HepG2 (cell line): ENCODE results near the gene C6orf136. TPM values are rescaled to one million over a fixed set of nuclear protein-coding genes. Genes with fewer than 3 reads are reported as not detected.

ENCODE experiments used
- CREM ChIP-seq, 2 experiments: sonication (generic) in 1 of 2; formaldehyde crosslinking in 1 of 2; IDR thresholded peaks; 2 replicates each; pipeline versions ENCODE4 v1.4.0 to v1.6.1; 2016 to 2020; ENCODE audit warnings: antibody characterized with exemption in 1 of 2, mild to moderate bottlenecking in 1 of 2, missing genetic modification reagents in 1 of 2
- EED ChIP-seq: sonication (generic); formaldehyde crosslinking; IDR thresholded peaks from 2 replicates; pipeline ENCODE4 v1.5.0; 2020; ENCODE audit warnings: mild to moderate bottlenecking, missing genetic modification reagents
- EZH2 ChIP-seq: conservative IDR thresholded peaks from 2 replicates; pipeline ENCODE4 v1.6.1; 2012; ENCODE audit warnings: mild to moderate bottlenecking, low read depth, low read length, moderate library complexity
- GATA4 ChIP-seq: sonication (generic); IDR thresholded peaks from 2 replicates; pipeline ENCODE4 v1.6.1; 2016; ENCODE audit warnings: antibody characterized with exemption, low read depth, borderline replicate concordance
- HMGA1 ChIP-seq: sonication (generic); formaldehyde crosslinking; conservative IDR thresholded peaks from 2 replicates; pipeline ENCODE4 v1.4.0; 2020; ENCODE audit warnings: missing genetic modification reagents
- HOXA9 ChIP-seq: sonication (generic); formaldehyde crosslinking; IDR thresholded peaks from 2 replicates; pipeline ENCODE4 v1.8.1; 2022; ENCODE audit warnings: missing genetic modification reagents, mild to moderate bottlenecking, moderate library complexity, borderline replicate concordance
- KLF9 ChIP-seq: IDR thresholded peaks from 2 replicates; pipeline ENCODE4 v1.6.1; 2016; ENCODE audit warnings: low read depth
- MAF1 ChIP-seq: sonication (generic); formaldehyde crosslinking; IDR thresholded peaks from 2 replicates; pipeline ENCODE4 v1.5.0; 2020; ENCODE audit warnings: missing genetic modification reagents, borderline replicate concordance
- MAX ChIP-seq: IDR thresholded peaks from 2 replicates; pipeline ENCODE4 v1.6.1; 2012; ENCODE audit warnings: inconsistent platforms
- SIN3B ChIP-seq: fragments of 150-350 bp; IDR thresholded peaks from 2 replicates; pipeline ENCODE4 v1.6.1; 2014; ENCODE audit warnings: low read length
- SNAI1 ChIP-seq: sonication (generic); formaldehyde crosslinking; IDR thresholded peaks from 2 replicates; pipeline ENCODE4 v1.5.0; 2020; ENCODE audit warnings: mild to moderate bottlenecking, missing genetic modification reagents, borderline replicate concordance
- U2AF1 ChIP-seq: fragments of 200-400 bp; formaldehyde crosslinking; optimal IDR thresholded peaks from 2 replicates; pipeline ENCODE3; 2017; ENCODE audit warnings: mild to moderate bottlenecking, low read depth, low read length
- YY1 ChIP-seq: IDR thresholded peaks from 2 replicates; pipeline ENCODE4 v1.6.1; 2011; ENCODE audit warnings: low read length, low read depth, moderate library complexity, mild to moderate bottlenecking; ENCODE audit not compliant: insufficient read depth, insufficient replicate concordance
- ZMAT3 ChIP-seq: sonication (generic); formaldehyde crosslinking; conservative IDR thresholded peaks from 2 replicates; pipeline ENCODE4 v1.7.0; 2021; ENCODE audit warnings: missing genetic modification reagents
- ZNF331 ChIP-seq: sonication (generic); formaldehyde crosslinking; IDR thresholded peaks from 2 replicates; pipeline ENCODE4 v1.4.0; 2020; ENCODE audit warnings: missing genetic modification reagents
- ZNF335 ChIP-seq: sonication (generic); formaldehyde crosslinking; IDR thresholded peaks from 2 replicates; pipeline ENCODE4 v1.4.0; 2020; ENCODE audit warnings: missing genetic modification reagents
- ZNF512B ChIP-seq: sonication (generic); formaldehyde crosslinking; IDR thresholded peaks from 2 replicates; pipeline ENCODE4 v1.5.1; 2020; ENCODE audit warnings: missing genetic modification reagents, mild to moderate bottlenecking, borderline replicate concordance
- ZNF567 ChIP-seq: sonication (generic); formaldehyde crosslinking; IDR thresholded peaks from 2 replicates; pipeline ENCODE4 v1.8.1; 2023; ENCODE audit warnings: mild to moderate bottlenecking, missing genetic modification reagents, borderline replicate concordance
- ZNF674 ChIP-seq: sonication (generic); formaldehyde crosslinking; IDR thresholded peaks from 2 replicates; pipeline ENCODE4 v1.5.0; 2020; ENCODE audit warnings: low read depth, mild to moderate bottlenecking, missing genetic modification reagents
- ZNF788 ChIP-seq: sonication (generic); formaldehyde crosslinking; IDR thresholded peaks from 2 replicates; pipeline ENCODE4 v1.5.0; 2020; ENCODE audit warnings: mild to moderate bottlenecking, missing genetic modification reagents, borderline replicate concordance
- ZNF790 ChIP-seq: sonication (generic); formaldehyde crosslinking; IDR thresholded peaks from 2 replicates; pipeline ENCODE4 v1.8.0; 2022; ENCODE audit warnings: missing genetic modification reagents, mild to moderate bottlenecking, borderline replicate concordance
- polyA plus RNA-seq, 8 experiments: library from polyadenylated mRNA; depleted of rRNA in 3 of 8; stranded (reverse) in 7 of 8; unstranded in 1 of 8; fragments of >200 nt; fragmentation: Illumina TruSeq in 4 of 8; extraction: Trizol in 4 of 8; gene quantifications; 2 replicates each; pipeline versions ENCODE4 v1.2.1 to v1.2.3, GENCODE V29; 2011 to 2016; ENCODE audit warnings: low read depth in 4 of 8, missing spikeins in 1 of 8, mixed read lengths in 1 of 8; ENCODE audit not compliant: insufficient read depth in 1 of 8
- total RNA-seq, 5 experiments: library from RNA; depleted of rRNA; stranded (reverse); fragments of >200 nt; fragmentation: Illumina TruSeq; extraction: Trizol; gene quantifications; 2 replicates each; pipeline ENCODE4 v1.2.3, GENCODE V29; 2016; ENCODE audit warnings: low read depth in 1 of 5
- TF ChIP-seq, protein P1 (sequence below), 2 experiments: sonication (generic) in 1 of 2; formaldehyde crosslinking in 1 of 2; IDR thresholded peaks; 2 replicates each; pipeline versions ENCODE4 v1.5.1 to v1.6.1; 2011 to 2020; ENCODE audit warnings: borderline replicate concordance in 1 of 2, low read depth in 1 of 2, low read length in 1 of 2, mild to moderate bottlenecking in 1 of 2, missing genetic modification reagents in 1 of 2, moderate library complexity in 1 of 2

The C6orf136 gene
- total and polyA plus RNA-seq, 2 of the 13 experiments (the other 11 are each of a cell fraction or from before 2014, with no cell fraction given): 12.0 to 26.2 TPM

DNA sequence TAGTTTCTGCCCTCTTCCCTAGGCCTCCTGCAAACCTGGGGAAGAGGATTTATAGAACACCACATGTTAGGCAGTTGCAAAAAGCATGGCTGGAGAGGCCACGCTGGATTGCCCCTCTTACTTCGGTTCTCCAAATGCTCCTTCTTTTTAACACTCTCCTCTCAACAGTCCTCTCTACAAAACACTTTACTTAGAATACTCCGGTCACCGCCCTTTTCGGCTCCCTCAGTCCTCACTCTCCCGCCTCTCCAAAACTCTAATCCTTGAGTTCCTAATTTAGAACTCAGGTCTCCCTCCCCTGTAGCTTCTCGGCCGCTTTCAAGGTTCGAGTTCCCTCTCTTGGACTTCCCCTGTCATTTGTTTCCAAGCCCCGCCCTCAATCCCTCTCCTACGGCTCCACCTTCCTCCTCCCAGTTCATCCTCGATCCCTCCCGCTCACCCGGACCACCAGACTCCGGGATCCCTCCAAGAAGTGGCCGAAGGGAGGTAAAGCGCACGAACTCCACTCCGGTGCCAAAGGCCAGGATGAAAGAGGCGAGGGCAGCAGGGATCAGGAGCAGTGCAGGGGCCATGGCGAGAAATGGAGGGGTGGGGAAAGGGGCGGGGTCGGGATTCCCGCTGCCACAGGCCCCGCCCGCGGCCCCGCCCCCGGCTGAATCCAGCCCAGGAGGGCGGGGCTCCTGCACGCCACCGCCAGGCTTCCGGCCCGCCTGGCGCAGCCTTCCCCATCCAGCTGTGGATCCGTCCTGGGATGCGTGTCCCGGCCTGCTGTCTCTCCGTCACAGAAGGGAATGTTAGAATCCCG, 43.7 kb downstream of the C6orf136 start, which contains the start of gene NRM (continued):
- peak; percentile 69; the same call in 1 of the 2 replicates for TF ChIP-seq MAX
- TF ChIP-seq ZNF788 (CRISPR knock-in tag): peak; percentile 60; the same call in 1 of the 2 replicates
- TF ChIP-seq ZNF567: no peak
- no peak for TF ChIP-seq ZNF674 (CRISPR knock-in tag)
- TF ChIP-seq ZNF512B (CRISPR knock-in tag): no peak
- TF ChIP-seq MAF1 (CRISPR knock-in tag): no peak
- TF ChIP-seq ZMAT3 (CRISPR knock-in tag): no peak
- TF ChIP-seq HMGA1 (CRISPR knock-in tag): no peak; the same call in 1 of the 2 replicates
- TF ChIP-seq CREM (IDR thresholded peaks at IDR 0.05): no peak
- no peak for TF ChIP-seq CREM (CRISPR knock-in tag; IDR thresholded peaks at IDR 0.05)
- TF ChIP-seq, protein P1, sequence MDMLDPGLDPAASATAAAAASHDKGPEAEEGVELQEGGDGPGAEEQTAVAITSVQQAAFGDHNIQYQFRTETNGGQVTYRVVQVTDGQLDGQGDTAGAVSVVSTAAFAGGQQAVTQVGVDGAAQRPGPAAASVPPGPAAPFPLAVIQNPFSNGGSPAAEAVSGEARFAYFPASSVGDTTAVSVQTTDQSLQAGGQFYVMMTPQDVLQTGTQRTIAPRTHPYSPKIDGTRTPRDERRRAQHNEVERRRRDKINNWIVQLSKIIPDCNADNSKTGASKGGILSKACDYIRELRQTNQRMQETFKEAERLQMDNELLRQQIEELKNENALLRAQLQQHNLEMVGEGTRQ (IDR thresholded peaks at IDR 0.05; ENCODE audit: low read depth, low read length): no peak
- TF ChIP-seq, protein P1 (CRISPR knock-in tag; IDR thresholded peaks at IDR 0.05; ENCODE audit: borderline replicate concordance): no peak
- TF ChIP-seq ZNF331 (CRISPR knock-in tag): peak; percentile 83
- no peak for TF ChIP-seq SIN3B
- peak; percentile 70 for TF ChIP-seq YY1
- TF ChIP-seq GATA4: peak; percentile 50; the same call in 1 of the 2 replicates
- 0 out of 2 replicates have a peak, but pooled peaks have one; percentile 42 for TF ChIP-seq ZNF790
- TF ChIP-seq KLF9: no peak
- TF ChIP-seq ZNF335 (CRISPR knock-in tag): peak; percentile 64; the same call in 1 of the 2 replicates
- no peak for TF ChIP-seq EZH2
- no peak for TF ChIP-seq EED (CRISPR knock-in tag)
- no peak for TF ChIP-seq HOXA9
- no peak for TF ChIP-seq SNAI1 (CRISPR knock-in tag)
- no peak for TF ChIP-seq U2AF1
